ENCODE measurements around the gene SYCP2. TPM values are rescaled to one million over a fixed set of nuclear protein-coding genes. Genes with fewer than 3 reads are reported as not detected.

The SYCP2 gene
- total RNA-seq, 4 donors from 2014 or later: 0.89 to 4.7 (median 2.0) TPM

DNA sequence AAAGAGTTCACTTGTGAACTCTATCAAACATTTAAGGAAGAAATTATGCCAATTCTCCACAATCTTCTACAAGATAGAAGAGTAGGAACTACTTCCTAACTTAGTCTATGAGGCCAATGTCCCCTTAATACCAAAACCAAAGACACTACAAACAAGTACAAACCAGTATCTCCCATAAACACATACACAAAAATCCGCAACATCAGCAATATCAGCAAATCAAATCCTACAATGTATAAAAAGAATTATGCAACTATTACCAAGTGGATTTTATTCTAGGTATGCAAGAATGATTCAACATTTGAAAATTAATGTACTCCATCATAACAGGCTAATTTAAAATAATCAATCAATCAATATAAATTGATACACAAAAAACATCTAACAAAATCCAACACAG lies 45.4 kb downstream of the SYCP2 start:
- ATAC-seq: no peak
- no peak overlapping the region for H3K27ac ChIP-seq

DNA sequence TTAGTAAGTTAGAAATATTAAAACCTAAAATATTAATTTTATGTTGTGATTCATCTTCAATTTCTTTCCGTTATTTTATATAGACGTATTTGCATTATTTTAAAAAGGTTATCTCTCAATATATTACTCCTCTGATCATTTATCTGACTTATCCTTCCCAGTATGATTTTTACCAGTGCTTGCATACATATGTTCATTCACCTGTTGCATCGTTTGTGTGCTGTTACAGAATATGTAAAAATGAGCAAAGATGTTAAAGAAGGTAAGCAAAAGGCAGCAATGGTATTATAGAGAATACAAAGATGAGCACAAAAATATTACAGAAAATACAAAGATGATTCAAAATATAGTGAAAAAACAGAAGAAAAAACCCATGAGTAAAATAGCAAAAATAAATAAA lies 48.9 kb downstream of the SYCP2 start:
- Histone ChIP-seq H3K4me3 (no peak overlapping the region), H3K4me1 (no peaks in the 10 kb centered on the region), H3K36me3 (no peaks in the 10 kb centered on the region), H3K27me3 (no peaks in the 10 kb centered on the region), H3K9me3 (no peaks in the 10 kb centered on the region), H3K27ac (no peak overlapping the region)
- no peak for TF ChIP-seq POLR2AphosphoS5 (IDR thresholded peaks at IDR 0.05)
- TF ChIP-seq POLR2A (IDR thresholded peaks at IDR 0.05): no peak
- TF ChIP-seq EP300 (IDR thresholded peaks at IDR 0.05): no peak
- TF ChIP-seq, protein P1, sequence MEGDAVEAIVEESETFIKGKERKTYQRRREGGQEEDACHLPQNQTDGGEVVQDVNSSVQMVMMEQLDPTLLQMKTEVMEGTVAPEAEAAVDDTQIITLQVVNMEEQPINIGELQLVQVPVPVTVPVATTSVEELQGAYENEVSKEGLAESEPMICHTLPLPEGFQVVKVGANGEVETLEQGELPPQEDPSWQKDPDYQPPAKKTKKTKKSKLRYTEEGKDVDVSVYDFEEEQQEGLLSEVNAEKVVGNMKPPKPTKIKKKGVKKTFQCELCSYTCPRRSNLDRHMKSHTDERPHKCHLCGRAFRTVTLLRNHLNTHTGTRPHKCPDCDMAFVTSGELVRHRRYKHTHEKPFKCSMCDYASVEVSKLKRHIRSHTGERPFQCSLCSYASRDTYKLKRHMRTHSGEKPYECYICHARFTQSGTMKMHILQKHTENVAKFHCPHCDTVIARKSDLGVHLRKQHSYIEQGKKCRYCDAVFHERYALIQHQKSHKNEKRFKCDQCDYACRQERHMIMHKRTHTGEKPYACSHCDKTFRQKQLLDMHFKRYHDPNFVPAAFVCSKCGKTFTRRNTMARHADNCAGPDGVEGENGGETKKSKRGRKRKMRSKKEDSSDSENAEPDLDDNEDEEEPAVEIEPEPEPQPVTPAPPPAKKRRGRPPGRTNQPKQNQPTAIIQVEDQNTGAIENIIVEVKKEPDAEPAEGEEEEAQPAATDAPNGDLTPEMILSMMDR (IDR thresholded peaks at IDR 0.05): no peak
- no peak for ATAC-seq
- 78 to 83% methylated on average over 3 of the region's 3 CpGs for WGBS, 2 donors (ENCODE audit: low coverage in 1 of 2)

More for the DNA sequence above, 45.4 kb downstream of the SYCP2 start:
- WGBS, 2 donors (ENCODE audit: low coverage in 1 of 2): 96 to 100% methylated on average over 1 of the region's 1 CpG
- no peak overlapping the region for H3K4me3 ChIP-seq
- no peaks in the 10 kb centered on the region for H3K4me1 ChIP-seq
- TF ChIP-seq EP300 (IDR thresholded peaks at IDR 0.05) (no peak), POLR2AphosphoS5 (IDR thresholded peaks at IDR 0.05) (no peak), POLR2A (IDR thresholded peaks at IDR 0.05) (no peak)
- TF ChIP-seq, protein P1 (IDR thresholded peaks at IDR 0.05): no peak
- no peaks in the 10 kb centered on the region for H3K36me3 ChIP-seq
- H3K9me3 ChIP-seq: no peaks in the 10 kb centered on the region
- no peaks in the 10 kb centered on the region for H3K27me3 ChIP-seq

DNA sequence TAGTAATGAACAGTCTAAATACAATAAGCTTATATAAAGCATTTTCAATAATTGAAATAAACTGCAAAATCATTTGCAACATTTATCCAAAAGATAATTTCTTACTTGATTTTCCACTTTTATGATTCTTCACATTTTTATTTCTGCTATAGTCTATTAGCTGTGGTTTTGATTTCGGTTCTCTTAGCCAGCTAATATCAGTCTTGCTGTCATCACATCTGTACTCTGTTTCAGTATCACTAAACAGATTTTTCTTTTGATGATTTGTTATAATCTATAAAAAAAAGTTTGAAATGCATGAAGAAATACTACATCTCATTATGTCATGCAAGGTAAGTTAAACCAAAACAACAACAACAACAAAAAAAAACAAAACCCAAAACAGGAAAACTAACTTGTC lies 53.2 kb downstream of the SYCP2 start:
- 82 to 90% methylated on average over 1 of the region's 1 CpG for WGBS, 2 donors (ENCODE audit: low coverage in 1 of 2)
- Histone ChIP-seq H3K36me3 (no peaks in the 10 kb centered on the region), H3K27me3 (no peaks in the 10 kb centered on the region), H3K4me3 (no peak overlapping the region), H3K27ac (no peak overlapping the region), H3K4me1 (no peaks in the 10 kb centered on the region), H3K9me3 (no peaks in the 10 kb centered on the region)
- TF ChIP-seq POLR2AphosphoS5 (IDR thresholded peaks at IDR 0.05) (no peak), EP300 (IDR thresholded peaks at IDR 0.05) (no peak), POLR2A (IDR thresholded peaks at IDR 0.05) (no peak)
- TF ChIP-seq, protein P1 (IDR thresholded peaks at IDR 0.05): no peak
- ATAC-seq: no peak

DNA sequence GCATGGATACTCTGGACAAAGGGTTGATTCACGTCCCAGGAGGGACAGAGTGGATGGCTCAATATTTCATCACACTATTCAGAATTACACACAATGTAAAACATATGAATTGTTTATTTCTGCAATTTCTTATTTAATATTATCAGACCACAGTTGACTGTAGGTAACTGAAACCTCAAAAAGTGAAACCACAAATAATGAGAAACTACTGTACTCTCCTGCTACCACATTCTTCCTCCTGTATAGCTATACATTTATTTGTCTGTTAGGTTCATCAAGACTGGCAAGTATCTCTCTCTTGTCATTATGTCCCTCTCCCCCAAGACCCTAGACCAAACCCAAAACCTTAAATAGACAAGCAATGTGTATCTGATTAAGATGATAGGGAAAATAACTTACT lies 60.0 kb downstream of the SYCP2 start:
- TF ChIP-seq, protein P1 (IDR thresholded peaks at IDR 0.05): no peak
- TF ChIP-seq POLR2AphosphoS5 (IDR thresholded peaks at IDR 0.05) (no peak), EP300 (IDR thresholded peaks at IDR 0.05) (no peak), POLR2A (IDR thresholded peaks at IDR 0.05) (no peak)
- Histone ChIP-seq H3K36me3 (no peaks in the 10 kb centered on the region), H3K27ac (no peak overlapping the region), H3K4me1 (no peaks in the 10 kb centered on the region), H3K4me3 (no peak overlapping the region), H3K27me3 (no peaks in the 10 kb centered on the region), H3K9me3 (no peaks in the 10 kb centered on the region)
- 83 to 91% methylated on average over 1 of the region's 1 CpG for WGBS, 2 donors (ENCODE audit: low coverage in 1 of 2)
- no peak for ATAC-seq

DNA sequence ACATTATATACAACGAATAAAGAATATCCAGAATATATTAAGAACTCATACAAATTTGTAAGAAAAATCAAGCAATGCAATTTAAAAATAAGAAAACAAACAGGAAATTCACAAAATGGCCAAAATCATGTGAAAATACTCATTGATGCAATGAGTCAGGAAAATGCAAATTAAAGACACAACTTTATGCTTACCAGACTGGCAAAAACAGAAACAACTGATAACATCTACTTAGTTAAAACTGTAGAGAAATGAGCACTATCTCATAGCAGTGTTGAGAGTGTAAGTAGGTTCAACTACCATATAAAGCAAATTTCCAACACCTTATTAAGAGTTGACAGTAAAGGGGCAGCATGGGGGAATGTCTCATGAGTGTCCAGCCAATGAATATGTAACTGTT lies 62.3 kb downstream of the SYCP2 start:
- Histone ChIP-seq H3K4me3 (no peak overlapping the region), H3K27me3 (no peaks in the 10 kb centered on the region), H3K27ac (no peak overlapping the region), H3K36me3 (no peaks in the 10 kb centered on the region), H3K9me3 (no peaks in the 10 kb centered on the region), H3K4me1 (no peaks in the 10 kb centered on the region)
- no peak for ATAC-seq
- TF ChIP-seq EP300 (IDR thresholded peaks at IDR 0.05): no peak
- TF ChIP-seq POLR2A (IDR thresholded peaks at IDR 0.05): no peak
- no peak for TF ChIP-seq POLR2AphosphoS5 (IDR thresholded peaks at IDR 0.05)
- TF ChIP-seq, protein P1 (IDR thresholded peaks at IDR 0.05): no peak
- 89% methylated on average over 1 of the region's 1 CpG; no CpG with 5 or more reads in 1 of the 2 donors for WGBS, 2 donors (ENCODE audit: low coverage in 1 of 2)
